Kidney epithelial cell (primary cell): Measurements from ENCODE around the gene SCAI. TPM values are rescaled to one million over a fixed set of nuclear protein-coding genes. Genes with fewer than 3 reads are reported as not detected.

Source experiments
- DNase-seq: peaks from one replicate; pipeline ENCODE4 v3.0.0-alpha.2; 2010; ENCODE audit warnings: low read depth
- H3K27me3 ChIP-seq: 2 replicates; pipeline ENCODE4 v1.6.0; 2011; ENCODE audit warnings: low read length; ENCODE audit not compliant: control insufficient read depth, insufficient read depth
- H3K36me3 ChIP-seq: 2 replicates; pipeline ENCODE4 v1.5.1; 2011; ENCODE audit warnings: low read length; ENCODE audit not compliant: control insufficient read depth, insufficient read depth
- H3K4me3 ChIP-seq: 2 replicates; pipeline ENCODE4 v1.5.1; 2011; ENCODE audit warnings: low read depth, mild to moderate bottlenecking, control low read depth, low read length
- total RNA-seq: library from RNA; depleted of rRNA; stranded (reverse); fragments of >200 nt; gene quantifications from 2 replicates; pipeline ENCODE4 v1.2.3, GENCODE V29; 2015
- TF ChIP-seq, protein P1 (sequence below): IDR thresholded peaks from 2 replicates; pipeline ENCODE4 v1.5.1; 2011; ENCODE audit warnings: mild to moderate bottlenecking, moderate library complexity, low read length, control low read depth, inconsistent platforms; ENCODE audit not compliant: insufficient read depth, poor library complexity, severe bottlenecking

Gene SCAI
- total RNA-seq, 1 donor from 2014 or later, result 2.3 TPM

DNA sequence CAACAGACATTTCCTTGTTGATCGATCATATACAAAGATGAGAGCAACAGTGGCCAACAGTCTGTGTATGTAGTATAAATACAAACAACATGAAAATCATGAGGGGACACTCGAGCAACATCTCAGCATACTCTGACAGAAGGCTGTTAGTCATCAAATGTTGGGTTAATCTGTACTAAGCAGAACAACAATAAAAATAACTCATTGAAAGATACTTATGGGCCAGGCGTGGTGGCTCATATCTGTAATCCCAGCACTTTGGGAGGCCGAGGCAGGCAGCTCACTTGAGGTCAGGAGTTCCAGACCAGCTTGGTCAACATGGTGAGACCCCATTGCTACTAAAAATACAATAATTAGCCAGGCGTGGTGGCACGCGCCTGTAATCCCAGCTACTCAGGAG, 67.3 kb downstream of the SCAI start:
- H3K27me3 ChIP-seq, result no peaks in the 10 kb centered on the region
- H3K36me3 ChIP-seq, result no peaks in the 10 kb centered on the region
- H3K4me3 ChIP-seq, result no peak overlapping the region
- TF ChIP-seq, protein P1, sequence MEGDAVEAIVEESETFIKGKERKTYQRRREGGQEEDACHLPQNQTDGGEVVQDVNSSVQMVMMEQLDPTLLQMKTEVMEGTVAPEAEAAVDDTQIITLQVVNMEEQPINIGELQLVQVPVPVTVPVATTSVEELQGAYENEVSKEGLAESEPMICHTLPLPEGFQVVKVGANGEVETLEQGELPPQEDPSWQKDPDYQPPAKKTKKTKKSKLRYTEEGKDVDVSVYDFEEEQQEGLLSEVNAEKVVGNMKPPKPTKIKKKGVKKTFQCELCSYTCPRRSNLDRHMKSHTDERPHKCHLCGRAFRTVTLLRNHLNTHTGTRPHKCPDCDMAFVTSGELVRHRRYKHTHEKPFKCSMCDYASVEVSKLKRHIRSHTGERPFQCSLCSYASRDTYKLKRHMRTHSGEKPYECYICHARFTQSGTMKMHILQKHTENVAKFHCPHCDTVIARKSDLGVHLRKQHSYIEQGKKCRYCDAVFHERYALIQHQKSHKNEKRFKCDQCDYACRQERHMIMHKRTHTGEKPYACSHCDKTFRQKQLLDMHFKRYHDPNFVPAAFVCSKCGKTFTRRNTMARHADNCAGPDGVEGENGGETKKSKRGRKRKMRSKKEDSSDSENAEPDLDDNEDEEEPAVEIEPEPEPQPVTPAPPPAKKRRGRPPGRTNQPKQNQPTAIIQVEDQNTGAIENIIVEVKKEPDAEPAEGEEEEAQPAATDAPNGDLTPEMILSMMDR, result no peak
- DNase-seq, result no peak

DNA sequence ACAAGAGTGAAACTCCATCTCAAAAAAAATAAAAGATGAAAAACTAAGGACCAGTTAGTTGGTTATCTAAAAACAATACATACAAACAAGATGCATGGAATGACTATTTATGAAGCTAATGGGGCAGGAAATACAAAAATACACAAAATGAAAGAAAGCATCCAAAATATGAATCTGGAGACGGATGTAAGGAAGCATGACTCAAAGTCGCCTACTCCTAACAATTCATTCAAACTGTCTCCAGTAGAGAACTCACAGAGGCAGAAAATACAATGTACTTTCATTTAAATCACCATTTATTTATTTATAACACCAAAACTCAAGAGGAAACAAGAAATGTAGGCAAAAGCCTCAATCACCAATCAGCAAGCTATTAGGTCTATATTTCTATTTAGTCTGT, 68.4 kb downstream of the SCAI start:
- TF ChIP-seq, protein P1, result no peak
- Histone ChIP-seq H3K27me3 (no peaks in the 10 kb centered on the region), H3K4me3 (no peak overlapping the region), H3K36me3 (no peaks in the 10 kb centered on the region)
- no peak for DNase-seq

DNA sequence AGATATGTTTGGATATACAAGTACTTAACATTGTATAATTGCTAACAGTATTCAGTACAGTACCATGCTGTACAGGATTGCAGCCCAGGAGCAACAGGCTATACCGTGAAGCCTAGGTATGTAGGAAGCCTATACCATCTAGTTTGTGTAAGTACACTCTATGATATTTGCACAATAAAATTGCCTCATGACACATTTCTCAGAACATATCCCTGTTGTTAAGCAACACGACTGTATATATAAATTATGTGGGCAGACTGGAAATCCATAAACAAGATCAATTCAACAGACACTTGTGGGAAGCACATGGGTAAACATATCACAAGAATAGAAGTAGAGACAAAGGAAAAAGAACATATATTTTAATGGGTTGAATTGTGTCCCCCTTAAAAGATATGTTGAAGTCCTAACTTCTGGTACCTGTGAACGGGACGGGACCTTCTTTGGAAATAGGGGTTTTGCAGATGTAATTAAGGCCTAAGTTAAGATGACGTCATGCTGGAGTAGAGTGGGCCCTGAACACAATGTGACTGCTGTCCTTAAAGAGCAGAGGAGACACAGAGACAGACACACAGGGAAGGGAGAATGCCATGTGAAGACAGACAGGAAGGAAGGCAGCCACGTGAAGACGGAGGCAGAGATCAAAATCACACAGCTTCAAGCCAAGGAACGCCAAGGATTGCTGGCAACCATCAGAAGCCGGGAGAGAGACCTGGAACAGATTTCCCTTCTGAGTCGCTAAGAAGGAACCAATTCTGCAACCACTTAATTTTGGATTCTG, 76.3 kb downstream of the SCAI start:
- TF ChIP-seq, protein P1, result no peak
- Histone ChIP-seq H3K4me3 (no peak overlapping the region), H3K27me3 (no peaks in the 10 kb centered on the region), H3K36me3 (no peaks in the 10 kb centered on the region)
- no peak for DNase-seq

DNA sequence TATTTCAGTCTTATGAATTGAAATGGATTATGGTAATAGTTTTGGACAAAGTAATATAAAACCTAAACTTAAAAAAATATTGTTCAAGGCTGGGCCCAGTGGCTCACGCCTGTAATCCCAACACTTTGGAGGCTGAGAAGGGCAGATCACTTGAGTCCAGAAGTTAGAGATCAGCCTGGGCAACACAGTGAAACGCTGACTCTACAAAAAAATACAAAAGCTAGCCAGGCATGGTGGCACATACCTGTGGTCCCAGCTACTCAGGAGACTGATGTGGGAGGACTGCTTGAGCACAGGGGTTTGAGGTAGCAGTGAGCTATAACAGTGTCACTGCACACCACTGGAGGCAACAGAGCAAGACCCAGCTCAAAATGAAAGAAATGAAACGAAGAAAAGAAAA, 81.9 kb downstream of the SCAI start:
- peak; percentile 5 for DNase-seq
- H3K4me3 ChIP-seq, result no peak overlapping the region
- TF ChIP-seq, protein P1, result no peak
- H3K36me3 ChIP-seq, result no peaks in the 10 kb centered on the region
- no peaks in the 10 kb centered on the region for H3K27me3 ChIP-seq

DNA sequence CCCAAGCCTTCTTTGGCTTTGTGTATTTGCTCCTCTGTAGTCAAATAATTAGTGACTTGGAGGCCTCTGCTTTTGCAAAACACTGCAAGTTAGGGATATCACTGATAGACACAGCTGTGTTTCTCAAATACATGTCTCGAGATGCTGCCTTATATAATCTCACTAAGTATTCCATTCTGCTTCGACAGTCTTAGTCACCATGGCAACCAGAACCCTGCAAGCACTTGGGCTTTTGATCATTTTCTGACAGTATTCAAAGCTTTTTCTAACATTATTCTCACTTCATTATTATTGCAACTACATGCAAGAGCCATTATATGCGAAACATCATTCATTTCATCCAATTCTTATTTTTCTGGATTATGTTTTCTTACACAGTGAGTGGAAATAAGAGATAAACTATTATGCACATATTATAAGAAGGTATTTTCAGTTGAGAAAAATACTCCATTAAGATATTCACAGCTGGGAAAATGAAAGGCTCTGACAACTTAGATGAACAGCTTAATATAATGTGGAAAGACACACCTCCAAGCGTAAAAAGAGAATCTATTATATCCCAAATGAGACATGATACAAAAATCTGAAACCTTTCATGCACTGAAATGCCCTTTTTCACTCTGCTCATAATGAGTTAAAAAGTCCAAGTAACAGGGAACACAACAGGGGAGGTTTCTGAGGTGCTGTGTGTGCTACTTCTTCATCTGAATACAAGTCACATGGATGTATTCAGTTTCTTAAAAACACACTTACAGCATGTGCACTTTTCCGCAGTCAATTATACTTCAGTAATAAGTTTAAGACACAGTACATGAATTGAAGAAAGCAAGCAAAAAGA, 93.9 kb downstream of the SCAI start:
- Histone ChIP-seq H3K27me3 (no peaks in the 10 kb centered on the region), H3K4me3 (no peak overlapping the region), H3K36me3 (no peaks in the 10 kb centered on the region)
- DNase-seq, result no peak
- TF ChIP-seq, protein P1, result no peak
